BJ (cell line): ENCODE measurements around the gene DCAF6. TPM values are rescaled to one million over a fixed set of nuclear protein-coding genes. Genes with fewer than 3 reads are reported as not detected.
"Not testable (repeated sequence)": the region's sequence is repeated elsewhere in the genome, so short reads cannot be mapped to it uniquely, and the experiment has no call there.

ENCODE experiments used
- CTCF ChIA-PET: fragments of 350-600 bp; formaldehyde crosslinking; extraction: SDS; loops from one replicate; lab custom pipeline; 2021; ENCODE audit warnings: antibody characterized with exemption, inconsistent platforms; lab: Yijun Ruan, JAX
- POLR2A ChIA-PET: fragments of 300-600 bp; sonication (Branson Sonifier 250); formaldehyde crosslinking; extraction: SDS; loops from one replicate; lab custom pipeline; 2021; ENCODE audit warnings: antibody characterized with exemption; lab: Charles Lee
- DNase-seq: peaks from one replicate; pipeline ENCODE4 v3.0.0-alpha.2; 2011; ENCODE audit warnings: low read depth
- H3K27me3 ChIP-seq: 2 replicates; pipeline ENCODE4 v1.6.0; 2011; ENCODE audit warnings: low read length; ENCODE audit not compliant: control insufficient read depth, insufficient read depth
- H3K36me3 ChIP-seq: 2 replicates; pipeline ENCODE4 v1.5.1; 2011; ENCODE audit warnings: low read length; ENCODE audit not compliant: control insufficient read depth, insufficient read depth
- H3K4me3 ChIP-seq: 2 replicates; pipeline ENCODE4 v1.5.1; 2011; ENCODE audit warnings: low read depth, mild to moderate bottlenecking, control low read depth, low read length
- CTCF ChIP-seq: IDR thresholded peaks from 2 replicates; pipeline ENCODE4 v1.5.1; 2011; ENCODE audit warnings: low read depth, mild to moderate bottlenecking, control low read depth, inconsistent platforms, low read length, moderate library complexity; ENCODE audit not compliant: insufficient read depth
- polyA plus RNA-seq: library from polyadenylated mRNA; depleted of rRNA; stranded (reverse); fragments of >200 nt; gene quantifications from 2 replicates; pipeline ENCODE4 v1.2.3, GENCODE V29; 2011

The DCAF6 gene
- polyA plus RNA-seq, 1 experiment = 50.8 TPM

GRCh38 chr1:167924102-167924501 lies 12.4 kb upstream of the DCAF6 start:
- no peak for DNase-seq
- TF ChIP-seq CTCF = no peak
- H3K36me3 ChIP-seq = no peaks in the 10 kb centered on the region
- H3K4me3 ChIP-seq = no peak overlapping the region
- POLR2A ChIA-PET = no interaction called here
- CTCF ChIA-PET = interaction anchor here (0.6 to 0.8 kb wide), 2 partner anchors 19 to 45 kb away, joined by 3 read pairs; no protein-coding TSS in a partner anchor
- no peaks in the 10 kb centered on the region for H3K27me3 ChIP-seq

DNA sequence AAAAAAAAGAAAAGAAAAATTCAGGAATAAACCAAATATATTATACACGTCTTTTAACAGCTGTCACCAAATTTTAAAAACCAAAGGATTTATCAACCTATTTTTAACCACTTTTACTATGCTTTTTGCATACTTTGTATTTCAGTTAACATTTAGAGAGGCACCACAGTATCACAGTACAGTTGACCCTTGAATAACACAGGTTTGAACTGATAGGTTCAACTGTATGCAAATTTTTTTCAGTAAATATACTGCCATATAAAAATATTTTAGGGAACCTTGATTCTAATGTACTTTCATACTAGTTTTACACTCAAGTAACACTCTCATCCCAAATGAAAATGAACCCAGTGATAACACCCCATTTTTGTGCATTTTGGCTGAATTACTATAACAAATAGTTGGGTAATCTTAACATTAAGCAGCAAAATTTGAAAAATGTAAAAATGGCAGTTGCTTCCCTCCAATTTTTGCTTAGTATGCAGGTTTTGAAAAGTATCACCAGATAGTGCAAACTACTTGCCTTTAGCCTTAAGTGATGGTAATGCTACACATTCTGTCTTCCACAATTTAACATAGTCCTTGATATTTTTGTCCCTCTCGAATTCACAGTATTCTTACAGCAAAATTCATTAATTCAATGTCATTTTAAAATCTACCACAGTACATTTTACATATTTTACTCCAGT lies 11.8 kb upstream of the DCAF6 start:
- ChIA-PET POLR2A (no interaction called here), CTCF (no interaction called here)
- Histone ChIP-seq H3K4me3 (no peak overlapping the region), H3K27me3 (no peaks in the 10 kb centered on the region), H3K36me3 (no peaks in the 10 kb centered on the region)
- no peak for TF ChIP-seq CTCF
- DNase-seq = no peak

- no peak for TF ChIP-seq CTCF
- no peak for DNase-seq
- Histone ChIP-seq H3K36me3 (no peaks in the 10 kb centered on the region), H3K4me3 (no peak overlapping the region), H3K27me3 (no peaks in the 10 kb centered on the region)
- ChIA-PET CTCF (no interaction called here), POLR2A (no interaction called here)
Measured at GRCh38 chr1:167926486-167926997, 9.9 kb upstream of the DCAF6 start.

DNA sequence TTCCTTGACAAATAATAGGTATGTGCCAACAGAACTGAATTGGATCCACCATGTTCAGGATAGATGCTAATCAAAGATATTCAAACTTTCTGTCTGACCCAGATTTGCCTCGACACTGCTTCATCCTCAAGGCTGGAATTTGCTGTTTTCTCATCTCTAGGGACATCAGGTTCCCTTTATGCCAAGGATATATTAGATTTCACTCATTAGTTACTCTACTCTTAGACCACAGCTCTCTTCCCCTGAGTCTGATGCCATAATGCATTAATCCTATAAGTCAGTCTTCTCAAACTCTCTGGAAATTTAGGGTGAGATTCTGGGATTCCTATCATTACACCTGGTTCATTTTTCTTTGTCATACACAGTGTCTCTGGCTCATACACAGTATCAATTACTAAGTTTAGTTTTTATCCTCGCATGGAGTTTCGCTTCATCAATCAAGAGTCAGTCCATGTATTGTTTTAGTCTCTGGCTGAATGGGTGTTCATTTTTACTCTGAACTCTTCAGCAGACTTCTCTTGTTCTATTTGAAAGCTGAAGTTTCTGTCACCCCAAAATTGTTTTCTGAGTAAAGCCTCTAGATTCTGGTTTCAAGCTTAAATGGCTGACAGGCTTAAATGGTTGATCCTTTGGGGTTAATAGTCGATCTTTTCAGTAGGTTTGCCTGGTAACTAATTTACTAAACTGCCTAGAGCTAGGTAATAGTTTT lies 9.3 kb upstream of the DCAF6 start:
- DNase-seq = no peak
- ChIA-PET CTCF (interaction anchor here (1.2 kb wide), 1 partner anchor 9 kb away, joined by 3 read pairs; no protein-coding TSS in a partner anchor), POLR2A (interaction anchor here (0.6 kb wide), 1 partner anchor 891 kb away, joined by 3 read pairs; no protein-coding TSS in a partner anchor)
- Histone ChIP-seq H3K36me3 (no peaks in the 10 kb centered on the region), H3K4me3 (no peak overlapping the region), H3K27me3 (no peaks in the 10 kb centered on the region)
- TF ChIP-seq CTCF = no peak

- POLR2A ChIA-PET = no interaction called here
- DNase-seq = no peak
- Histone ChIP-seq H3K4me3 (no peak overlapping the region), H3K36me3 (no peaks in the 10 kb centered on the region), H3K27me3 (no peaks in the 10 kb centered on the region)
- TF ChIP-seq CTCF = no peak
- CTCF ChIA-PET = interaction anchor here (1.2 kb wide), 1 partner anchor 11 kb away, joined by 3 read pairs; no protein-coding TSS in a partner anchor
Measured at GRCh38 chr1:167928457-167928852, 8.0 kb upstream of the DCAF6 start.

DNA sequence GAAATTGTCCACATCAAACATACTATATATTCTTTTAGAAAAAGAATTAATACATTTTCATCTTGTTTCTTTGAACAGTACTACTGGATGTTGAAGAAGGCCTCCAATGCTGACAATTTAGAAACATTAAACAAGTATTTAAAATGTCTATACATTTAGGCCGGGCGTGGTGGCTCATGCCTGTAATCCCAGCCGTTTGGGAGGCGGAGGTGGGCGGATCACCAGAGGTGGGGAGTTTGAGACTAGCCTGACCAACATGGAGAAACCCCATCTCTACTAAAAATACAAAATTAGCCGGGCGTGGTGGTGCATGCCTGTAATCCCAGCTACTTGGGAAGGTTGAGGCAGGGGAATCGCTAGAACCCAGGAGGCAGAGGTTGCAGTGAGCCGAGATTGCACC lies 7.6 kb upstream of the DCAF6 start:
- H3K4me3 ChIP-seq, H3K27me3 ChIP-seq, H3K36me3 ChIP-seq, DNase-seq, POLR2A ChIA-PET, CTCF ChIA-PET: not testable (repeated sequence)
